NB4 (cell line): ENCODE measurements around the gene GCLC.

Experiments
- MYC ChIP-seq: IDR thresholded peaks from 2 replicates; pipeline ENCODE4 v1.6.1; 2011; ENCODE audit warnings: low read depth, low read length
- POLR2A ChIP-seq: IDR thresholded peaks from 2 replicates; pipeline ENCODE4 v1.6.1; 2011; ENCODE audit warnings: mild to moderate bottlenecking; ENCODE audit not compliant: insufficient read length; ENCODE audit errors: extremely low read depth
- TF ChIP-seq, protein P1 (sequence below): IDR thresholded peaks from one replicate; pipeline ENCODE4 v1.5.1; 2012; ENCODE audit warnings: low read depth, low read length

DNA sequence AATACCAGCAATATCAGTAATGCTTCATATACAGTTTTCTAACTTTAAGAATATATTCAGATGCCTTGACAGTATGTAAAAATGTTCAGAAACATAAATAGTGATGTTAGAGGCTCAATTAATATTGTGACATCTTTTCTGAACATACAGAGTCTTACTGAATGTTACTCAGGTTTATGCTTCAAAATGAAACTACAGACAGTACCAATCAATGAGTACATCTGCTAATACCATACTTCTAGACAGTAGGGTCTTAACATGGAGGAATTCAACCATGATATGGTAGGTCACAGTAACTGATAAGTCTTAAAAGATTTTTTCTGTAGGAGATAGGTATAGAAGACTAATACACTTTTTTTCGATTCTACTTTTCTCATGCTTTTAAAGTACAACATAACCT is 8.3 kb downstream of the GCLC start:
- TF ChIP-seq, protein P1, sequence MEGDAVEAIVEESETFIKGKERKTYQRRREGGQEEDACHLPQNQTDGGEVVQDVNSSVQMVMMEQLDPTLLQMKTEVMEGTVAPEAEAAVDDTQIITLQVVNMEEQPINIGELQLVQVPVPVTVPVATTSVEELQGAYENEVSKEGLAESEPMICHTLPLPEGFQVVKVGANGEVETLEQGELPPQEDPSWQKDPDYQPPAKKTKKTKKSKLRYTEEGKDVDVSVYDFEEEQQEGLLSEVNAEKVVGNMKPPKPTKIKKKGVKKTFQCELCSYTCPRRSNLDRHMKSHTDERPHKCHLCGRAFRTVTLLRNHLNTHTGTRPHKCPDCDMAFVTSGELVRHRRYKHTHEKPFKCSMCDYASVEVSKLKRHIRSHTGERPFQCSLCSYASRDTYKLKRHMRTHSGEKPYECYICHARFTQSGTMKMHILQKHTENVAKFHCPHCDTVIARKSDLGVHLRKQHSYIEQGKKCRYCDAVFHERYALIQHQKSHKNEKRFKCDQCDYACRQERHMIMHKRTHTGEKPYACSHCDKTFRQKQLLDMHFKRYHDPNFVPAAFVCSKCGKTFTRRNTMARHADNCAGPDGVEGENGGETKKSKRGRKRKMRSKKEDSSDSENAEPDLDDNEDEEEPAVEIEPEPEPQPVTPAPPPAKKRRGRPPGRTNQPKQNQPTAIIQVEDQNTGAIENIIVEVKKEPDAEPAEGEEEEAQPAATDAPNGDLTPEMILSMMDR, result no peak
- TF ChIP-seq POLR2A (no peak), MYC (no peak)
